GM23338 (cell line): ENCODE data around the gene ADM2. TPM values are rescaled to one million over a fixed set of nuclear protein-coding genes. Genes with fewer than 3 reads are reported as not detected.

Source experiments
- CREB1 ChIP-seq: fragments of 250-450 bp; sonication (Bioruptor Pico); IDR thresholded peaks from 2 replicates; pipeline ENCODE4 v1.5.0; 2020; ENCODE audit warnings: low read depth, mild to moderate bottlenecking, moderate library complexity
- EZH2phosphoT487 ChIP-seq: fragments of 200-600 bp; sonication (generic); IDR thresholded peaks from one replicate; pipeline ENCODE4 v1.8.1; 2018; ENCODE audit warnings: antibody characterized with exemption; ENCODE audit not compliant: unreplicated experiment
- JUNB ChIP-seq: IDR thresholded peaks from one replicate; pipeline ENCODE4 v1.6.1; 2016; ENCODE audit warnings: antibody characterized with exemption; ENCODE audit not compliant: unreplicated experiment
- NANOG ChIP-seq: IDR thresholded peaks from 2 replicates; pipeline ENCODE4 v1.6.1; 2016; ENCODE audit warnings: antibody characterized with exemption, borderline replicate concordance
- POLR2AphosphoS5 ChIP-seq: IDR thresholded peaks from 2 replicates; pipeline ENCODE4 v1.6.1; 2016; ENCODE audit warnings: antibody characterized with exemption, low read depth
- STAT1 ChIP-seq: IDR thresholded peaks from one replicate; pipeline ENCODE4 v1.6.1; 2016; ENCODE audit warnings: antibody characterized with exemption; ENCODE audit not compliant: unreplicated experiment
- ZNF114 ChIP-seq: fragments of 250-450 bp; sonication (Bioruptor Pico); IDR thresholded peaks from 2 replicates; pipeline ENCODE4 v1.5.0; 2020; ENCODE audit warnings: mild to moderate bottlenecking, moderate library complexity
- ZNF331 ChIP-seq: fragments of 250-450 bp; sonication (Bioruptor Pico); IDR thresholded peaks from 2 replicates; pipeline ENCODE4 v1.5.0; 2020; ENCODE audit warnings: low read depth, mild to moderate bottlenecking, moderate library complexity
- polyA plus RNA-seq: library from polyadenylated mRNA; unstranded; fragments of >200 nt; fragmentation: Nextera tagmentation; extraction: Ambion mirVana; gene quantifications from 2 replicates; pipeline ENCODE4 v1.2.1, GENCODE V29; 2016
- total RNA-seq: library from RNA; depleted of rRNA; stranded (reverse); fragments of >200 nt; shearing (Covaris generic); gene quantifications from 2 replicates; pipeline ENCODE4 v1.2.3, GENCODE V29; 2014
- TF ChIP-seq, protein P1 (sequence below): fragments of 250-450 bp; sonication (Bioruptor Pico); IDR thresholded peaks from 2 replicates; pipeline ENCODE4 v1.5.0; 2020; ENCODE audit warnings: mild to moderate bottlenecking, moderate library complexity
- TF ChIP-seq, protein P2 (sequence below): IDR thresholded peaks from 2 replicates; pipeline ENCODE4 v1.6.1; 2016; ENCODE audit warnings: antibody characterized with exemption
- TF ChIP-seq, protein P3 (sequence below), 2 experiments: fragments of 200-600 bp in 1 of 2; sonication (generic) in 1 of 2; conservative IDR thresholded peaks; 2 replicates each; pipeline versions ENCODE4 v1.5.1 to v1.6.1; 2016 to 2017; ENCODE audit warnings: antibody characterized with exemption in 2 of 2, low read depth in 2 of 2, mild to moderate bottlenecking in 2 of 2, moderate library complexity in 1 of 2
- TF ChIP-seq, protein P4 (sequence below): IDR thresholded peaks from one replicate; pipeline ENCODE4 v1.6.1; 2018; ENCODE audit warnings: antibody characterized with exemption; ENCODE audit not compliant: unreplicated experiment

The ADM2 gene
- total and polyA plus RNA-seq, 2 experiments from 2014 or later = 3.3 to 7.1 TPM

DNA sequence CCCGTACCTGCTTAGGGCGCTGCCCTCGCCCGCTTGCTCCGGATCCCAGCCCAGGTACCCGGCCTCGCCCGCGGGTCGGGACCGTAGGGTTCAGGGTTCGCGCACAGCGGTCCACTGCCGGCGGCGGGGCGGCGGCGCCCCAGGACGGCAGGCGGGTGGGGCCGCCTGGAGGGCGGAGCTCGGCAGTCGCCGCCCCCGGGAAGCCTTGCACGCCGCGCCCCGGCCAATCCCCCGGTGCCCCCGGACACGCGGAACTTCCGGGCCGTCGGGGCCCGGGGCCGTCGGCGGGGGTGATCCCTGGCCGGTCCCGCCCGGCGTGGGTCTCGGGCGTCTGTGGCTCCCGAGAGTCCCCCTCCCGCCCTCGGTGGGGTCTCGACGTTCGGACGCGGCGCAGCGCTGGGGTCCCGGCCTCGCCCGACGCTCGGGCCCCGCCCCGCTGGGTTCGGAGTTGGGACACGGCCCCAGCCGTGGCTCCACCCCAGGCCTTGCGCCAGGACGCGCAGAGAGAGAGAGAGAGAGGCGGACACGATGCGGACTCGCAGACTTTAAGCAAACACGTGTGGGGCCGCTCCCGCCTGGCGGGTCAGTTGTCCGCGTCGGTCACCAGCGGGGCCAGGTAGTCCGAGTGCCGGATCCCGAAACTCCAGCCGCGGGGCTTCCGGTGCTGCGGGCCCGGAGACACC, 48.7 kb downstream of the ADM2 start, which contains the start of gene TYMP (continued):
- TF ChIP-seq, protein P1, sequence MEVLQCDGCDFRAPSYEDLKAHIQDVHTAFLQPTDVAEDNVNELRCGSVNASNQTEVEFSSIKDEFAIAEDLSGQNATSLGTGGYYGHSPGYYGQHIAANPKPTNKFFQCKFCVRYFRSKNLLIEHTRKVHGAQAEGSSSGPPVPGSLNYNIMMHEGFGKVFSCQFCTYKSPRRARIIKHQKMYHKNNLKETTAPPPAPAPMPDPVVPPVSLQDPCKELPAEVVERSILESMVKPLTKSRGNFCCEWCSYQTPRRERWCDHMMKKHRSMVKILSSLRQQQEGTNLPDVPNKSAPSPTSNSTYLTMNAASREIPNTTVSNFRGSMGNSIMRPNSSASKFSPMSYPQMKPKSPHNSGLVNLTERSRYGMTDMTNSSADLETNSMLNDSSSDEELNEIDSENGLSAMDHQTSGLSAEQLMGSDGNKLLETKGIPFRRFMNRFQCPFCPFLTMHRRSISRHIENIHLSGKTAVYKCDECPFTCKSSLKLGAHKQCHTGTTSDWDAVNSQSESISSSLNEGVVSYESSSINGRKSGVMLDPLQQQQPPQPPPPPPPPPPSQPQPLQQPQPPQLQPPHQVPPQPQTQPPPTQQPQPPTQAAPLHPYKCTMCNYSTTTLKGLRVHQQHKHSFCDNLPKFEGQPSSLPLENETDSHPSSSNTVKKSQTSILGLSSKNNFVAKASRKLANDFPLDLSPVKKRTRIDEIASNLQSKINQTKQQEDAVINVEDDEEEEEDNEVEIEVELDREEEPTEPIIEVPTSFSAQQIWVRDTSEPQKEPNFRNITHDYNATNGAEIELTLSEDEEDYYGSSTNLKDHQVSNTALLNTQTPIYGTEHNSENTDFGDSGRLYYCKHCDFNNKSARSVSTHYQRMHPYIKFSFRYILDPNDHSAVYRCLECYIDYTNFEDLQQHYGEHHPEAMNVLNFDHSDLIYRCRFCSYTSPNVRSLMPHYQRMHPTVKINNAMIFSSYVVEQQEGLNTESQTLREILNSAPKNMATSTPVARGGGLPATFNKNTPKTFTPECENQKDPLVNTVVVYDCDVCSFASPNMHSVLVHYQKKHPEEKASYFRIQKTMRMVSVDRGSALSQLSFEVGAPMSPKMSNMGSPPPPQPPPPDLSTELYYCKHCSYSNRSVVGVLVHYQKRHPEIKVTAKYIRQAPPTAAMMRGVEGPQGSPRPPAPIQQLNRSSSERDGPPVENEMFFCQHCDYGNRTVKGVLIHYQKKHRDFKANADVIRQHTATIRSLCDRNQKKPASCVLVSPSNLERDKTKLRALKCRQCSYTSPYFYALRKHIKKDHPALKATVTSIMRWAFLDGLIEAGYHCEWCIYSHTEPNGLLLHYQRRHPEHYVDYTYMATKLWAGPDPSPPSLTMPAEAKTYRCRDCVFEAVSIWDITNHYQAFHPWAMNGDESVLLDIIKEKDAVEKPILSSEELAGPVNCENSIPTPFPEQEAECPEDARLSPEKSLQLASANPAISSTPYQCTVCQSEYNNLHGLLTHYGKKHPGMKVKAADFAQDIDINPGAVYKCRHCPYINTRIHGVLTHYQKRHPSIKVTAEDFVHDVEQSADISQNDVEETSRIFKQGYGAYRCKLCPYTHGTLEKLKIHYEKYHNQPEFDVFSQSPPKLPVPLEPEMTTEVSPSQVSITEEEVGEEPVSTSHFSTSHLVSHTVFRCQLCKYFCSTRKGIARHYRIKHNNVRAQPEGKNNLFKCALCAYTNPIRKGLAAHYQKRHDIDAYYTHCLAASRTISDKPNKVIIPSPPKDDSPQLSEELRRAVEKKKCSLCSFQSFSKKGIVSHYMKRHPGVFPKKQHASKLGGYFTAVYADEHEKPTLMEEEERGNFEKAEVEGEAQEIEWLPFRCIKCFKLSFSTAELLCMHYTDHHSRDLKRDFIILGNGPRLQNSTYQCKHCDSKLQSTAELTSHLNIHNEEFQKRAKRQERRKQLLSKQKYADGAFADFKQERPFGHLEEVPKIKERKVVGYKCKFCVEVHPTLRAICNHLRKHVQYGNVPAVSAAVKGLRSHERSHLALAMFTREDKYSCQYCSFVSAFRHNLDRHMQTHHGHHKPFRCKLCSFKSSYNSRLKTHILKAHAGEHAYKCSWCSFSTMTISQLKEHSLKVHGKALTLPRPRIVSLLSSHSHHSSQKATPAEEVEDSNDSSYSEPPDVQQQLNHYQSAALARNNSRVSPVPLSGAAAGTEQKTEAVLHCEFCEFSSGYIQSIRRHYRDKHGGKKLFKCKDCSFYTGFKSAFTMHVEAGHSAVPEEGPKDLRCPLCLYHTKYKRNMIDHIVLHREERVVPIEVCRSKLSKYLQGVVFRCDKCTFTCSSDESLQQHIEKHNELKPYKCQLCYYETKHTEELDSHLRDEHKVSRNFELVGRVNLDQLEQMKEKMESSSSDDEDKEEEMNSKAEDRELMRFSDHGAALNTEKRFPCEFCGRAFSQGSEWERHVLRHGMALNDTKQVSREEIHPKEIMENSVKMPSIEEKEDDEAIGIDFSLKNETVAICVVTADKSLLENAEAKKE (CRISPR knock-in tag) = no peak
- no peak for TF ChIP-seq EZH2phosphoT487
- 0 out of 2 replicates have a peak, but pooled peaks have one; percentile 16 for TF ChIP-seq POLR2AphosphoS5
- no peak for TF ChIP-seq CREB1
- TF ChIP-seq JUNB = no peak
- TF ChIP-seq, protein P2, sequence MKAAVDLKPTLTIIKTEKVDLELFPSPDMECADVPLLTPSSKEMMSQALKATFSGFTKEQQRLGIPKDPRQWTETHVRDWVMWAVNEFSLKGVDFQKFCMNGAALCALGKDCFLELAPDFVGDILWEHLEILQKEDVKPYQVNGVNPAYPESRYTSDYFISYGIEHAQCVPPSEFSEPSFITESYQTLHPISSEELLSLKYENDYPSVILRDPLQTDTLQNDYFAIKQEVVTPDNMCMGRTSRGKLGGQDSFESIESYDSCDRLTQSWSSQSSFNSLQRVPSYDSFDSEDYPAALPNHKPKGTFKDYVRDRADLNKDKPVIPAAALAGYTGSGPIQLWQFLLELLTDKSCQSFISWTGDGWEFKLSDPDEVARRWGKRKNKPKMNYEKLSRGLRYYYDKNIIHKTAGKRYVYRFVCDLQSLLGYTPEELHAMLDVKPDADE = no peak
- no peak for TF ChIP-seq STAT1
- no peak for TF ChIP-seq ZNF331
- TF ChIP-seq ZNF114 = no peak
- TF ChIP-seq, protein P3, sequence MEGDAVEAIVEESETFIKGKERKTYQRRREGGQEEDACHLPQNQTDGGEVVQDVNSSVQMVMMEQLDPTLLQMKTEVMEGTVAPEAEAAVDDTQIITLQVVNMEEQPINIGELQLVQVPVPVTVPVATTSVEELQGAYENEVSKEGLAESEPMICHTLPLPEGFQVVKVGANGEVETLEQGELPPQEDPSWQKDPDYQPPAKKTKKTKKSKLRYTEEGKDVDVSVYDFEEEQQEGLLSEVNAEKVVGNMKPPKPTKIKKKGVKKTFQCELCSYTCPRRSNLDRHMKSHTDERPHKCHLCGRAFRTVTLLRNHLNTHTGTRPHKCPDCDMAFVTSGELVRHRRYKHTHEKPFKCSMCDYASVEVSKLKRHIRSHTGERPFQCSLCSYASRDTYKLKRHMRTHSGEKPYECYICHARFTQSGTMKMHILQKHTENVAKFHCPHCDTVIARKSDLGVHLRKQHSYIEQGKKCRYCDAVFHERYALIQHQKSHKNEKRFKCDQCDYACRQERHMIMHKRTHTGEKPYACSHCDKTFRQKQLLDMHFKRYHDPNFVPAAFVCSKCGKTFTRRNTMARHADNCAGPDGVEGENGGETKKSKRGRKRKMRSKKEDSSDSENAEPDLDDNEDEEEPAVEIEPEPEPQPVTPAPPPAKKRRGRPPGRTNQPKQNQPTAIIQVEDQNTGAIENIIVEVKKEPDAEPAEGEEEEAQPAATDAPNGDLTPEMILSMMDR (conservative IDR thresholded peaks at IDR 0.05; ENCODE audit: low read depth in 2 of 2) = no peak
- TF ChIP-seq, protein P4, sequence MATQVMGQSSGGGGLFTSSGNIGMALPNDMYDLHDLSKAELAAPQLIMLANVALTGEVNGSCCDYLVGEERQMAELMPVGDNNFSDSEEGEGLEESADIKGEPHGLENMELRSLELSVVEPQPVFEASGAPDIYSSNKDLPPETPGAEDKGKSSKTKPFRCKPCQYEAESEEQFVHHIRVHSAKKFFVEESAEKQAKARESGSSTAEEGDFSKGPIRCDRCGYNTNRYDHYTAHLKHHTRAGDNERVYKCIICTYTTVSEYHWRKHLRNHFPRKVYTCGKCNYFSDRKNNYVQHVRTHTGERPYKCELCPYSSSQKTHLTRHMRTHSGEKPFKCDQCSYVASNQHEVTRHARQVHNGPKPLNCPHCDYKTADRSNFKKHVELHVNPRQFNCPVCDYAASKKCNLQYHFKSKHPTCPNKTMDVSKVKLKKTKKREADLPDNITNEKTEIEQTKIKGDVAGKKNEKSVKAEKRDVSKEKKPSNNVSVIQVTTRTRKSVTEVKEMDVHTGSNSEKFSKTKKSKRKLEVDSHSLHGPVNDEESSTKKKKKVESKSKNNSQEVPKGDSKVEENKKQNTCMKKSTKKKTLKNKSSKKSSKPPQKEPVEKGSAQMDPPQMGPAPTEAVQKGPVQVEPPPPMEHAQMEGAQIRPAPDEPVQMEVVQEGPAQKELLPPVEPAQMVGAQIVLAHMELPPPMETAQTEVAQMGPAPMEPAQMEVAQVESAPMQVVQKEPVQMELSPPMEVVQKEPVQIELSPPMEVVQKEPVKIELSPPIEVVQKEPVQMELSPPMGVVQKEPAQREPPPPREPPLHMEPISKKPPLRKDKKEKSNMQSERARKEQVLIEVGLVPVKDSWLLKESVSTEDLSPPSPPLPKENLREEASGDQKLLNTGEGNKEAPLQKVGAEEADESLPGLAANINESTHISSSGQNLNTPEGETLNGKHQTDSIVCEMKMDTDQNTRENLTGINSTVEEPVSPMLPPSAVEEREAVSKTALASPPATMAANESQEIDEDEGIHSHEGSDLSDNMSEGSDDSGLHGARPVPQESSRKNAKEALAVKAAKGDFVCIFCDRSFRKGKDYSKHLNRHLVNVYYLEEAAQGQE = no peak
- TF ChIP-seq NANOG = no peak
